GM10847 (cell line): ENCODE results near the gene TREX2.

Source experiments
- POLR2A ChIP-seq: IDR thresholded peaks from 2 replicates; pipeline ENCODE4 v1.6.1; 2011; ENCODE audit not compliant: insufficient read length; ENCODE audit errors: extremely low read depth

Gene TREX2

GRCh38 chrX:153445856-153446635 lies at the start of gene TREX2:
Gene TREX2 (minus strand): TSS chrX:153446056. CDS start chrX:153445430, 626 bp downstream.
- no peak for TF ChIP-seq POLR2A

GRCh38 chrX:153495362-153495751 lies 49.5 kb upstream of the TREX2 start:
- no peak for TF ChIP-seq POLR2A

GRCh38 chrX:153494541-153495361 lies 48.9 kb upstream of the TREX2 start, which contains the start of gene BGN:
Gene BGN (plus strand): TSS chrX:153494980. CDS start chrX:153504632, 9,652 bp downstream.
- no peak for TF ChIP-seq POLR2A

GRCh38 chrX:153494061-153494460 lies 48.2 kb upstream of the TREX2 start:
- no peak for TF ChIP-seq POLR2A

GRCh38 chrX:153493085-153493484 lies 47.2 kb upstream of the TREX2 start:
- TF ChIP-seq POLR2A = no peak

GRCh38 chrX:153492543-153492942 lies 46.7 kb upstream of the TREX2 start:
- no peak for TF ChIP-seq POLR2A

- no peak for TF ChIP-seq POLR2A
These were observed 46.1 kb upstream of the TREX2 start for GRCh38 chrX:153491918-153492317.

- TF ChIP-seq POLR2A = no peak
These were observed 45.6 kb upstream of the TREX2 start for GRCh38 chrX:153491351-153491914.

GRCh38 chrX:153490217-153490930 lies 44.5 kb upstream of the TREX2 start:
- TF ChIP-seq POLR2A = no peak

- TF ChIP-seq POLR2A = no peak
These were observed 42.5 kb upstream of the TREX2 start for GRCh38 chrX:153488231-153488914.

- TF ChIP-seq POLR2A = no peak
These were observed 41.8 kb upstream of the TREX2 start for GRCh38 chrX:153487590-153488071.

GRCh38 chrX:153486171-153486570 lies 40.3 kb upstream of the TREX2 start:
- TF ChIP-seq POLR2A = no peak

- no peak for TF ChIP-seq POLR2A
These were observed 39.7 kb upstream of the TREX2 start for GRCh38 chrX:153485396-153486080.

- TF ChIP-seq POLR2A = no peak
These were observed 36.6 kb upstream of the TREX2 start for GRCh38 chrX:153482376-153483015.

- no peak for TF ChIP-seq POLR2A
These were observed 35.2 kb upstream of the TREX2 start for GRCh38 chrX:153481043-153481442.
